Sigmoid colon (tissue), 4 donors: Measurements from ENCODE around the gene CACNA1G.

ENCODE experiments used
- CTCF ChIP-seq, 4 experiments: fragments of 450-650 bp in 3 of 4; fragments of 200-600 bp in 1 of 4; IDR thresholded peaks; one replicate each; pipeline ENCODE4 v1.5.1; 2016 to 2019; ENCODE audit warnings: antibody characterized with exemption in 4 of 4, mild to moderate bottlenecking in 3 of 4, moderate library complexity in 2 of 4
- EP300 ChIP-seq, 4 donors: sonication (generic); formaldehyde crosslinking; IDR thresholded peaks; one replicate each; pipeline ENCODE4 v1.6.1; 2017; ENCODE audit warnings: antibody characterized with exemption in 4 of 4
- POLR2A ChIP-seq, 2 donors: fragments of 450-650 bp; IDR thresholded peaks; one replicate each; pipeline ENCODE4 v1.6.1; 2016; ENCODE audit warnings: antibody characterized with exemption in 2 of 2, mild to moderate bottlenecking in 2 of 2, moderate library complexity in 2 of 2
- POLR2AphosphoS5 ChIP-seq, 4 donors: sonication (generic); formaldehyde crosslinking; IDR thresholded peaks; one replicate each; pipeline ENCODE4 v1.6.1; 2017; ENCODE audit warnings: antibody characterized with exemption in 4 of 4

GRCh38 chr17:50604513-50604912 is 44.0 kb downstream of the CACNA1G start:
- TF ChIP-seq CTCF (IDR thresholded peaks at IDR 0.05) (no peak), POLR2A (IDR thresholded peaks at IDR 0.05) (no peak), EP300 (IDR thresholded peaks at IDR 0.05) (no peak), POLR2AphosphoS5 (IDR thresholded peaks at IDR 0.05) (peak in 1 of 4 donors; percentile 20)
